HTR-8/SVneo (cell line): Measurements from ENCODE around the gene SLC8A2.
A peak's percentile ranks its signal among the peaks of the same experiment; 100 is the strongest.
"Not testable (repeated sequence)": the region's sequence is repeated elsewhere in the genome, so short reads cannot be mapped to it uniquely, and the experiment has no call there.

ENCODE experiments used
- DNase-seq: peaks from one replicate; pipeline ENCODE4 v3.0.0; 2011; ENCODE audit warnings: low spot score, mixed read lengths; ENCODE audit not compliant: insufficient read length
- FAIRE-seq: peaks from 2 replicates; lab custom pipeline; 2011; peaks lifted over from hg19 to GRCh38; lab: Jason Lieb, UNC

Gene SLC8A2

DNA sequence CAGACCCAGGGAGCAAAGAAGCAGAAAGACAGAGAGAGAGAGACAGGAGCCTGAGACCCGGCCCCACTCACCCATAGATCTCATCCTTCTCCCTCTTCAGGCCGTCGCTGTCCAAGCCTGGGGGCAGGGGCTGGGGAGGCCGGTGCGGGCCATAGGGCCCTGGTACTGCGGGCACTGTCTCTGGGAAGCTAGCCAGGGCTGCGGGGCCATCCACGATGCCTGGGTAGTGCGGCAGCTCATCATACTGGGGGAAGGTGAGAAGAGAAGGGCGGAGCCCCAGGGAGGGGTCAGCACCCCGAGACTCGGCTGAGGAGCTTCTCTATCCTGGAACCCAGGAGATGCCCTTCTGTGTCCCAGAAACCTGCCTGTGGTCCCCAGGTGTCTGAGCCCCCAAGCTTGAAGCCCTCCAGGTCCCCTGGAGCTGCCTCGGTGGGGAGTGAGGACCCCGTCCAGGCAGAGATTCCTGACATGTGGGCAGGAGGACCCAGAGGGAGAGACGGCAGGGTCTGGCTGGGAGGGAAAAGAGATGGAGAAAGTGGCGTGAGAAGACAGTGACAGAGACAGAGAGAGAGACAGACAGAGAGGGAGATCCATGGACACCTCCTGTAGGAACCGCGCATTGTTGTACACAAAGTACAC is 54.5 kb downstream of the SLC8A2 start:
- DNase-seq (no peak), FAIRE-seq (no peak)

DNA sequence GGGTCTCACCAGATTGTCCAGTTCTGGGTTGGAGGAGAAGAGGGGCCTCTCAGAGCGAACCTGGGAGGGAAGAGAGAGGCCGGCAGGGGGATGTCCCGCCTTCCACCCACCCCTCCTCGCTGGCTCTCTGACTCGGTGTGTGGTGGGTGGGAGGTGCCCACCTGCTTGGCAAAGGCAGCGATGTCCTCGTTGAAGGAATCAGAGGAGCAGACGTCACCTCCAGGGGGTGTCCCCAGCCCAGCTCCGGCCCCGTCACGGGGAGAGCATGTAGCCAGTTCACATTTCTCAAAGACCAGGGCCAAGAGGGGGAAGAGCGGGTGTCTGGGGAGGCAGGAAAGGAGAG is 55.1 kb downstream of the SLC8A2 start:
- DNase-seq (no peak), FAIRE-seq (no peak)

DNA sequence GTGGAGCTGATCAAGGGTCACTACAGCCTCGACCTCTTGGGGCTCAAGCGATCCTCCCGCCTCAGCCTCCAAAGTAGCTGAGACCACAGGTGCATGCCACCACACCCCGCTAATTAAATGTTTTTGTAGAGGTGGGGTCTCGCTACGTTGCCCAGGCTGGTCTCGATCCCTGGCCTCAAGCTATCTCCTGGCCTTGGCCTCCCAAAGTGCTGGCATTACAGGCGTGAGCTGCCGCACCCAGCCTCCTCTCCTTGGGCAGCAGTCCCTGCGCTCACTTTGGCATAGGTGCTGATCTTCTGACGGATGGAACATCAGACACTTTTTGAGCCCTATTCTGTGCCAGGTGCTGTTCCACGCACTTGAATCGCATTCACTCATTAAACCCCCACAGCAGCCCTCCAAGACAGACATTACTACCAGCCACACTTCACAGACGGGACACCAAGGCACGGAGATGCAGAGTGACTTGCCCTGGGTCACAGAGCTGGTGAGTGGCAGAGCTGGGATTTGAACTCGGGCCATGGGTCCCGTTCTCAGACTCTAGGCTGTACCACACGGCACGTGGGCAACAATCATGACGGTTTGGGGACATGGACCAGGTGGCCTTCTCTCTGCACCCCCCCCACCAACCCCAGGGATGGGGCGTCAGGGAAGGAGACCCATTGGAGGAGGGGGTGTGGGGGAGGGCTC is 55.6 kb downstream of the SLC8A2 start:
- DNase-seq (no peak), FAIRE-seq (no peak)

DNA sequence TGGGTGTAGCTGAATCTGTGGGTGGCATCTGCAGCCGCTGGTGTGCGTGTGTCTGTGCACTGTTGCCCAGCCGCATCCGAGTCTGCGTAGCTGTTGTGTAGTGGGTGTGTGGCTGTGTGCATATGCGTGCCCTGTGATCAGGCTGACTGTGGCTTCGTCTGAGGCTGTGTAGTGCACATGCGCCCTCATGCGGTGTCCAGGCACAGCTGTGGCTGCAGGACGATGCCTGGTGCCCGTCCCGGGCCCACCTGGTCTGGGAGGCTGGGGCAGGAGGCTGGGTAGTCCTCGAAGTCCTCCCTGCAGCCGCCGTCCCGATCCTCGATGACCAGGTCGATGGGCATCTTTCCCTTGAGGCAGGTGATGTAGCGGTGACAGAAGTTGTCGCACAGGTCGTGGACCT is 57.2 kb downstream of the SLC8A2 start:
- DNase-seq (no peak), FAIRE-seq (no peak)

DNA sequence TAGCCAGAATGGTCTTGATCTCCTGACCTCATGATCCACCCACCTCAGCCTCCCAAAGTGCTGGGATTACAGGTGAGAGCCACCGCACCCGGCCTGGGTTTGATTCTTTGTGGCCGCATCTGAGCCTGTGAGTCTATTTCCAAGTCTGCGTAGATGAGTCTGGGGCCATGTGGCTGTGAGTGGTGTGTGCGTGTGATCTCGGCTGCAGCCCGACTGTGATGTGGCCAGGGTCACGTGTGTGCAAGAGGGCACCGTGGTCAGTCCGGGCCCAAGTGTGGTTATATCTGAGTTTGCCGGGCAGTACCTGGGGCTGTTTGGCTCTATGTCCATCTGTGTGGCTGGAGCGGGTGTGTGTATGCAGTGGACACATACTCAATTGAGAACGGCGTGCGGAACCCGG is 57.8 kb downstream of the SLC8A2 start:
- FAIRE-seq (no peak), DNase-seq (no peak)

DNA sequence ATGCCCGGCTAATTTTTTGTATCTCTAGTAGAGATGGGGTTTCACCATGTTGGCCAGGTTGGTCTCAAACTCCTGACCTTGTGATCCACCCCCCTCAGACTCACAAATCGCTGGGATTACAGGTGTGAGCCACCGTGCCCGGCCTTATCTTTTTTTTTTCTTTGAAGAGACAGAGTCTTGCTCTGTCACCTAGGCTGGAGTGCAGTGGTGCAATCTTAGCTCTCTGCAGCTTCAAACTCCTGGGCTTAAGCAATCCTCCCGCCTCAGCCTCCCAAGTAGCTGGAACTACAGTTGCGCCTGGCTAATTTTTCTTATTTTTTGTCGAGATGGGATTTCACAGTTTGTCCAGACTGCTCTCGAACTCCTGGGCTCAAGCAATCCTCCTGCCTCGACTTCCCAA is 60.0 kb downstream of the SLC8A2 start:
- FAIRE-seq, DNase-seq: not testable (repeated sequence)

DNA sequence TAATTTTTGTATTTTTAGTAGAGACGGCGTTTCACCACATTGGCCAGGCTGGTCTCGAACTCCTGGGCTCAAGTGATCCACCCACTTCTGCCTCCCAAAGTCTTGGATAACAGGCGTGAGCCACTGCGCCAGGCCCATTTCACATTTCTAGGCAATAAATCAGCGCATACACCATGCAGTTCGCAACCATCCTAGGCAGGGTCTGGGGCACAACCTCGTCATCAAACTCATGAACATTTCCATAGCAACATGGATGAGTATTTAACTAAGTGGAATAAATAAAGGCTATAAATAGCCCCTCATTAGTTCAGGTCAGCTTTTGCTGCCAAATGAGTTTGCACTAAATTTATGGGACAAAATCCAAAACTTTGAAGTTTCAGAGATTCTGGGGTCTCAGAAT is 60.6 kb downstream of the SLC8A2 start:
- DNase-seq, result no peak
- no peak for FAIRE-seq

DNA sequence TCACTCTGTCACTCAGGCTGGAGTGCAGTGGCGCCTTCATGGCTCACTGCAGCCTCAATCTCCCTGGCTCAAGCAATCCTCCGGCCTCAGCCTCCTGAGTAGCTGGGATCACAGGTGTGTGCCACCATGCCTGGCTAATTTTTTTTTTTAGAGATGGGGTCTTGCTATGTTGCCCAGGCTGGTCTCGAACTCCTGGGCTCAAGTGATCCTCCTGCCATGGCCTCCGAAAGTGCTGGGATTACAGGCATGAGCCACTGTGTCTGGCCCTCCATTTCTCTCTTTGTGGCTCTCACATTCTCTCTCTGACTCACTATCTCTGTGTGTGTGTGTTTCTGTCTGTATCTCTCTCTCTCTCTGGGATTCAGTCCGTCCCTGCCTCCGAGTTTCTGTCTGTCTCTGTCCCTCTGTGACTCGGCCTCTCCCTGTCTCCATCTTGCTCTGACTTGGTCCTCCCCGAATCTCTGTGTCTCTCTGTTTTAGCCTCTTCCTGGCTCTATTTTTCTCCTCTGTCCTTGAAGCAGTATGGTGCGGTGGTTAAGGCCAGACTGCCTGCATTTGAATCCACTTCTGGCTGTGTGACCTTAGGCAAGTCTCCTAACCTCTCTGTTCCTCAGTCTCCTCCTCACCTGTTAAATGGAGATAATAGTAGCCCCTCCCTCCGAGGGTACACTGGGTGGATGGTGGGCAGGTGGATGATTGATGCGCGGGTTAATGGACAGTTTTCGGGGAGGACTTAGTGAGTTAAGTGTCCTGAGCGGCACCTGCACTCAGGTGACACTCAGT is 63.3 kb downstream of the SLC8A2 start:
- no peak for DNase-seq
- no peak for FAIRE-seq

DNA sequence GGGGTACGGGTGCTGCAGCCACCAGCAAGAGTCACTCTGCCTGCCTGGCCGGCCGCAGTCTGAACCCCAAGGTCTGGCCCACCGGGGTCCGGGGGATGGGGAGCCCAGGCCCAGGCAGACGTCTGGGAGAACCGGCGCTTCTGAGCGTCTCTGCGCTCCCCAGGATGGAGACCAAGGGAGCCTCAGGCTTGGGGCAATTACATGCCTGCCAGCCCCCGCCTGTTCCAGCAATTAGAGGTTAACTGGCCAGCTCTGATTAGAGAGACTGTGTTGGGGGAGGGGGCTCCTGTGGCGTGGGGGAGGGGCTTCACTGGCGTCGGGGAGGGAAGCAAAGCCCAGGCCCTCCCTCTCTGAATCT is 64.3 kb downstream of the SLC8A2 start:
- FAIRE-seq, result no peak

DNA sequence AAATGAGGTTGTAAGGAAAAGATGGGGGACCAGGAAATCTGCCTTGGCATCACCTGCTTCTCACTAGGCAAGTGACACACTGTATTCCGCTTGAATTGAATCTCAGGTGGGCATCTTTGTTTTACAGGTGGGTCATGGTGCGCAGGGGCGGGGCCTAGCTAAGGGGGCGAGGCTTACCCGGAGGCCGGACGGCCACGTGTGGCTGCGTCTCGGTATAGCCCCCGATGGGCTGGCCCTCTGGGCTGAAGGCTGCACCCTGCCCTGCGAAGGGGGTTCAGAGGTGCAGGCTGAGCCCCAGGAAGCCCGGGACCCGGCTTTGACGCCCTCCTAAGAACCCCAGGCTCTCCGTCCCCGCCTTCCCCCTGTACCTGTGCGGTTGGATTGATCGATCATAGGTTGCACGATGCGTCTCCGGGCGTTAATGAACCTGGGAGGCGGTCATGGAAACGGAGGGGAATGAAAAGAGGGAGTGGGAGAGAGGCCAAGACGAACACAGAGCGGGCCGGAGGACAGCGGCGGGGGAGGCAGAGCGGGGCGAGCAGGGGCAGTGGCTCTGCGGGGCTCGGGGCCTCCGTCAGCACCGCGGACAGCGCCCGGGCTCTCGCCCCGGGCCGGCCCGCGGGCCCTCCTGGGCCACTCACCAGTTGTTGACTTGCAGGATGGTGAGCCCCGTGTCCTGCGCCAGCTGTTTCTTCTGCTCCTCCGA is 64.8 kb downstream of the SLC8A2 start:
- no peak for FAIRE-seq
- no peak for DNase-seq

More for the DNA sequence above, 64.3 kb downstream of the SLC8A2 start:
- no peak for DNase-seq

DNA sequence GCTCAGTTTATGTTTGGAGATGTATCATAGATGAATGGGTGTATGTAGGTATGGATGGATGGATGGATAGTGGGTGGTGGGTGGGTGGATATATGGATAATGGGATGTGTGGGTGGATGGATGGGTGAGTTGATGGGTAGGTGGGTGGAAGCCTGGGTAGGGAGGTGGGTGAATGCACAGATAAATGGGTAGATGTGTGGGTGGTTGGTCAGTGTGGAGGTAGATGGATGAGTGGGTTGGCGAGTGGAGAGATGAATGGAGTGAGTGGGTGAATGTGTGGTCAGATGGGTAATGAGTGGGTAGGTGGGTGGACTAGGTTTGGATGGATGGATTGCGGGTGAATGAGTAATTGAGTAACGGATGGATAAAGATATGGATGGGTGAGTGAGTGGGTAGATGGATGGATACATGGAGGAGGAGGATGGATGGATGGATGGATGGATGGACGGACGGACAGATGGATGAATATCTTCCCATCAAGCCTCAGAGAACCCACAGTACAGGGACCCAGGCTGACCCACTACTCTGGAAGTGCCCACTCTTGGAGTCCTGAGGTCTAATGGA is 65.8 kb downstream of the SLC8A2 start:
- FAIRE-seq, result peak; percentile 54
- DNase-seq, result no peak

DNA sequence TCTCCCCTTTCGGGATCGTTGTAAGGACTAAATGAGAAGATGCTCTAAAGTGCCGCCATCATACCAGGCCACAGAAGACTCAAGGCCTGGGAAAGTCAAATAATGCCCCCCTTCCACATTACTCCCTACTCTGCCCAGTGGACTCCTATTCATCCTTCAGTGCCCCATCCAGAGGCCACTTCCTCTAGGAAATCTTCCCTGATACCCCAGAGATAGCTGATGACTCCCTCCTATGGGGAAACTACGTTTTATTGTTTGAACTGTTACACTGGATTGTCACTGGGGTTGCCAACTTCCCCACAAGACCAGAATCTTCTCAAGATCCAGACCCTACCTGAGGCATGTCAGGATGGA is 66.5 kb downstream of the SLC8A2 start:
- DNase-seq (no peak), FAIRE-seq (no peak)

DNA sequence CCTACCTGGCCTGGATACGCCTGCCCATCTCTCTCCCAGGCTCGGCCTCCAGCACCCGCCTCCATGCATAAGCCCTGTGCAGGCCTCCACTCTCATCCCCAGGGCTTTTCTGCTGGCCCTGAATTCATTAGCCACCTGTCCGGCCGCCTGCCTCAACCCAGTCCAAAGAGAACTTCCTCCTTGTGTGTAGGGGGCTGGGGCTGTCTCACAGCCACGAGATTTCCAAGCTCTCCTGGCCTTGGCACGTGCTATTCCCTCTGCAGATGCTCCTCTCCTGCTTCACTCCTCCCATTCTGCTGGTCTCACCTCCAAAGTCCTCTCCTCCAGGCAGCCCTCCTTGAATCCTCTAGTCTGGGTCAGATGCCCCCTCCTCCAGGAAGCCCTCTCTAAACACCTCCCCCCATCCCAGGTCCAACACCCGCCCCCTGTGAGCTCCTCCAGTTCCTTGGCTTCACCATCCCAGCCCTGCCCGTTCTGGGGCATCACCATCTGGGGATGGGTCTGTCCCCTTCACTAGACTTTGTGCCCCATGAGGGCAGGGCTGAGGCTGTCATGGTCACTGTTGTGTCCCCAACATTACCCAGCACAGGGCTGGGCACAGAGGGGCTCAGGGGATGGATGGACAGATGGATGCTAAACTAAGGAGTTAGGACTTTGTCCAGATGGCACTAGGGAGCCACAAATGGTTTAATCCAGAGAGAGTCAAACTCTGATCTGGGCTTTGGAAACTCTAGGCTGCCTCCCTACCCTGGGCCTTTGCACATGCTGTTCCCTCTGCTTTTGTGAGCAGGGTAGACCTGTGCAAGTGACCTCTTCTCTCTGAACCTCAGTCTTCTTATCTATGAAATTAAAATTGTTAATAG is 67.1 kb downstream of the SLC8A2 start:
- FAIRE-seq, result no peak

DNA sequence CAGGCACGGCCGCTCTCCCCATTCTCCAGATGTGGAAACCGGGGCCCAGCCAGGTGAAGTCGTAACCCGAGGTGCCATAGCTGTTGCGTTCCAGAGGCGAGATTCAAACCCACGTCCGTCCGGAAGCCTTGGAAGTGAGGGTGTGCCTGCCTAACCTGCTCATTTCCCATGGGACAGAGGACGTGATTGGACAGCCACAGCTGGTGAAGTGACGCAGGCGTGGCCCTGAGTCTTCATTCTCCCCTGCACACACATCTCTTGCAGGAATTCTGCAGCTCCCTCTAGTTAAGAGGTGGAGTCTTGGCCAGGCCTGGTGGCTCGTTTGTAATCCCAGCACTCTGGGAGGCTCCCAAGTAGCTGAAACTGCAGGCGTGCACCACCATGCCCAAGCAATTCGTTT is 69.2 kb downstream of the SLC8A2 start:
- DNase-seq (no peak), FAIRE-seq (no peak)

More for the DNA sequence above, 67.1 kb downstream of the SLC8A2 start:
- DNase-seq, result no peak

DNA sequence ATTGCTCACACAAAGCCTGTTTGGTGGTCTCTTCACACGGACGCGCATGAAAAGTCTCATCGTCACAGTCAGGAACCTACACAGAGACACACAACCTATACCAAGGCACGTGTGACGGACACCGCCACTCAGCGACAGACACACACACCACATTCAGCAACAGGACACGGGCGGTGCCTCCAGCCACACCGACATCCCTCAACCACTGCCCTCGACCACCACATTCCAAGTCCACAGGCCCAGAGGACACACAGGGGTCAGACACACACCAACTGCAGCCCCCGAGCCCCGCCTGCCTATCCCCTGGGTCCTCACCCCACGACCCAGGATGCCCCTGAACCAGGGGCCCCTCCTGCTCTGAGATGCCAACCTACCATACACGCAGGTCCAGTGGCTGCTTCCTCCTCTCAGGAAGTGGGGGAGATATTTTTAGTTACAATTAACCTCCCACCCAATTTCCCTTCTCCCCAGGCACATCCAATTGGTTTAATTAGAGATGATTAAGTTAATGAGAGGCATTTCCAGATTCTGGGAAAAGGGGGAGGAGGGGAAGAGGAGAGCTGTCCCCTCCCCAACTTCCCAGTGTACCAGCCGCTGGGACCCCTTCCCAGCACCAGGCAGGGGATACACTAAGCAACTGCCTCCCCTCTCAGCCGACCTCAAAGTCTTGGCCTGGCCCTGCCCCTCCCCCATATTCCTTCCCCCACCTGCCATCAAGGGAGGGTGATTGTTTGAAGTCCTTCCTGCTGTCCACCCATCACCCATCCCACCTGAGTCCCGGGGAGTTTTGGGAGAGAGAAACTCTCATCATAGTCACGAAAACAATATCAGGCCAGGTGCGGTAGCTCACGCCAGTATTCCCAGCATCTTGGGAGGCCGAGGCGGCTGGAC is 72.7 kb downstream of the SLC8A2 start:
- FAIRE-seq, result peak; percentile 4
- DNase-seq, result no peak

DNA sequence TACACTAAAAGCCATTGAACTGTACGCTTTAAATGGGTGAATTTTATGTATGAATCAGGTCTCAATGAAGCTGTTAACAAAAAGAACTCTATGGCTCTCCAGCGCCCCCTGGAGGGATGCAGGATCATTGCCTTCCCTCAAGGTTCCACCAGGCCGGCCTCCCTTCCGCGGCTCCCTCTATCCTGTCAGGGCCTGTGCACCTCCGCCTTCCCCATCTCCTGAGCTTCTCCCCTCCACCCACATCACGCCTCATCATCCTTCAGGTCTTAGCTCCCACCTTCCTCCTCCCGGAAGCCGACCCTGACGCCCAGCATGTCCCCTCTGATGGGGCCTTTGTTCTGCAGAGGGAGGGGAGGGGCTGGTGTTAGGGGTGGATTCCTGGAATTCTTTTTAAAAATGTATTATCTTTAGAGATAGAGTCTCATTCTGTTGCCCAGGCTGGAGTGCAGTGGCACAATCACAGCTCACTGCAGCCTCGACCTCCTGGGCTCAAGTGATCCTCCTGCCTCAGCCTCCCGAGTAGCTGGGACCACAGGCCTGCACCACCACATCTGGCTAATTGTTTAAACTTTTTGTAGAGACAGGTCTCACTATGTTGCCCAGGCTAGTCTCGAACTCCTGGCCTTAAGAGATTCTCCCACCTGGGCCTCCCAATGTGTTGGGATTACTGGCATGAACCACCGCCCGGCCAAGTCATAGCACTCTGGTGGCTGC is 80.0 kb downstream of the SLC8A2 start:
- FAIRE-seq (no peak), DNase-seq (peak; percentile 80)

DNA sequence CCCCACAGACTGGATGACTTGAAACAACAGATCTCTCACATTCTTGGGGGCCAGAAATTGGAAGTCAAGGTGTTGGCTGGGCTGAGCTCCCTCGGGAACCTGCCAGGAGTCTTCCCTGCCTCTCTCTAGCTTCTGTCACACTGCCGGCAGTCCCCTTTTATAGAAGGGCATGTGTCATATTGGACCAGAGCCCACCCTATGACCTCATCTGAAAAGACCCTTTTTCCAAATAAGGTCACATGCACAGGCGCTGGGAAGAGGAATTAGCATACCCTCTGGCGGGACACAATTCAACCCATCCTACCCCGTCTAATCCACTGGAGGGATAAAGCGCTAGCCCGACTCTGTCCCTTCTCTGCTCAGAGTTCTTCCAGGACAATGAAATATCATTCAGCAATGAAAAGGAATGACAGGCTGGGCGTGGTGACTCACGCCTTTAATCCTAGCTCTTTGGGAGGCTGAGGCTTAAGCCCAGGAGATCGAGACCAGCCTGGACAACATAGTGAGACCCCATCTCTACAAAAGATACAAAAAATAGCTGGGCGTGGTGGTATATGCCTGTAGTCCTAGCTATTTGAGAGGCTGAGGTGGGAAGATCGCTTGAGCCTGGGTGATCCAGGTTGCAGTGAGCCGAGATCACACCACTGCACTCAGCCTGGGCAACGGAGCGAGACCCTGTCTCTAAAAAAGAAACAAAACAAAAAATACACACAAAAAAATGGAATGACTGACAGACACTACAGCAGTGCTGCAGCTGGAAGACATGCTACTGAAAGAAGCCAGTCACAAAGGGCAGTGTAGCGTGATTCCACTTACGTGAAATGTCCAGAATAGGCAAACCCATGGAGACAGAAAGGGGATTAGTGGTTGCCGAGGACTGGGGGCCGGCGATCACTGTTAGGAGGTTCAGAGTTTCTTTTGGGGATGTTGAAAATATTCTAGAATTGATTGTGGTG is 80.9 kb downstream of the SLC8A2 start:
- FAIRE-seq (no peak), DNase-seq (no peak)
